Thoracic aorta (tissue), 2 donors: ENCODE measurements around the gene ADARB2. TPM values are rescaled to one million over a fixed set of nuclear protein-coding genes. Genes with fewer than 3 reads are reported as not detected.

Experiments used
- ATAC-seq: fragments of 150-250 bp; one replicate; pipeline ENCODE4 v1.8.0; 2017; ENCODE audit warnings: low read depth; ENCODE audit not compliant: insufficient number of reproducible peaks, low FRiP score
- DNase-seq: peaks from one replicate; pipeline ENCODE4 v3.0.0-alpha.2; 2020; ENCODE audit warnings: low spot score
- H3K27ac ChIP-seq, 2 donors: fragments of 200-600 bp; sonication (generic); 1 replicate in 1 of 2; 2 replicates in 1 of 2; pipeline ENCODE4 v1.5.1; 2016; ENCODE audit warnings: mild to moderate bottlenecking in 2 of 2, moderate library complexity in 2 of 2
- H3K27me3 ChIP-seq: fragments of 200-600 bp; sonication (generic); replicated peaks from 2 replicates; pipeline ENCODE4 v1.6.0; 2016; ENCODE audit warnings: mild to moderate bottlenecking; ENCODE audit not compliant: insufficient read depth
- H3K36me3 ChIP-seq: fragments of 200-600 bp; sonication (generic); one replicate; pipeline ENCODE4 v1.5.1; 2016
- H3K4me1 ChIP-seq, 2 donors: fragments of 200-600 bp; sonication (generic); 1 replicate in 1 of 2; 2 replicates in 1 of 2; pipeline versions ENCODE4 v1.5.1 to v1.6.0; 2016; ENCODE audit warnings: low read depth in 2 of 2, mild to moderate bottlenecking in 1 of 2; ENCODE audit not compliant: control insufficient read depth in 1 of 2
- H3K4me3 ChIP-seq: fragments of 200-600 bp; sonication (generic); 2 replicates; pipeline ENCODE4 v1.5.1; 2016; ENCODE audit warnings: mild to moderate bottlenecking
- H3K9me3 ChIP-seq: fragments of 200-600 bp; sonication (generic); 2 replicates; pipeline ENCODE4 v1.5.1; 2016
- total RNA-seq, 2 donors: library from RNA; depleted of rRNA; stranded (reverse); fragments of >200 nt; gene quantifications; one replicate each; pipeline versions ENCODE4 v1.1.0 to v1.2.3, GENCODE V29; 2016
- TF ChIP-seq, protein P1 (sequence below): fragments of 200-600 bp; sonication (generic); IDR thresholded peaks from one replicate; pipeline ENCODE4 v1.5.1; 2019; ENCODE audit warnings: antibody characterized with exemption

The ADARB2 gene
- total RNA-seq, 2 donors from 2014 or later: 0.71 to 3.1 TPM

GRCh38 chr10:1489801-1490200, 247.5 kb downstream of the ADARB2 start:
- Histone ChIP-seq H3K4me3 (no peak overlapping the region), H3K9me3 (no peaks in the 10 kb centered on the region), H3K4me1 (no peaks in the 10 kb centered on the region), H3K36me3 (no peaks in the 10 kb centered on the region), H3K27ac (no peak overlapping the region), H3K27me3 (no peaks in the 10 kb centered on the region)
- ATAC-seq: no peak
- no peak for DNase-seq
- TF ChIP-seq, protein P1, sequence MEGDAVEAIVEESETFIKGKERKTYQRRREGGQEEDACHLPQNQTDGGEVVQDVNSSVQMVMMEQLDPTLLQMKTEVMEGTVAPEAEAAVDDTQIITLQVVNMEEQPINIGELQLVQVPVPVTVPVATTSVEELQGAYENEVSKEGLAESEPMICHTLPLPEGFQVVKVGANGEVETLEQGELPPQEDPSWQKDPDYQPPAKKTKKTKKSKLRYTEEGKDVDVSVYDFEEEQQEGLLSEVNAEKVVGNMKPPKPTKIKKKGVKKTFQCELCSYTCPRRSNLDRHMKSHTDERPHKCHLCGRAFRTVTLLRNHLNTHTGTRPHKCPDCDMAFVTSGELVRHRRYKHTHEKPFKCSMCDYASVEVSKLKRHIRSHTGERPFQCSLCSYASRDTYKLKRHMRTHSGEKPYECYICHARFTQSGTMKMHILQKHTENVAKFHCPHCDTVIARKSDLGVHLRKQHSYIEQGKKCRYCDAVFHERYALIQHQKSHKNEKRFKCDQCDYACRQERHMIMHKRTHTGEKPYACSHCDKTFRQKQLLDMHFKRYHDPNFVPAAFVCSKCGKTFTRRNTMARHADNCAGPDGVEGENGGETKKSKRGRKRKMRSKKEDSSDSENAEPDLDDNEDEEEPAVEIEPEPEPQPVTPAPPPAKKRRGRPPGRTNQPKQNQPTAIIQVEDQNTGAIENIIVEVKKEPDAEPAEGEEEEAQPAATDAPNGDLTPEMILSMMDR: no peak

GRCh38 chr10:1488970-1489548, 248.3 kb downstream of the ADARB2 start:
- Histone ChIP-seq H3K36me3 (no peaks in the 10 kb centered on the region), H3K27me3 (no peaks in the 10 kb centered on the region), H3K4me1 (no peaks in the 10 kb centered on the region), H3K27ac (no peak overlapping the region), H3K4me3 (no peak overlapping the region), H3K9me3 (no peaks in the 10 kb centered on the region)
- DNase-seq (no peak), ATAC-seq (no peak)
- TF ChIP-seq, protein P1: no peak

- no peaks in the 10 kb centered on the region for H3K4me1 ChIP-seq
- no peak overlapping the region for H3K4me3 ChIP-seq
- no peak overlapping the region for H3K27ac ChIP-seq
- DNase-seq (no peak), ATAC-seq (no peak)
- H3K27me3 ChIP-seq: no peaks in the 10 kb centered on the region
- TF ChIP-seq, protein P1: no peak
- H3K9me3 ChIP-seq: no peaks in the 10 kb centered on the region
- no peaks in the 10 kb centered on the region for H3K36me3 ChIP-seq
These were observed 250.3 kb downstream of the ADARB2 start for GRCh38 chr10:1486841-1487687.

DNA sequence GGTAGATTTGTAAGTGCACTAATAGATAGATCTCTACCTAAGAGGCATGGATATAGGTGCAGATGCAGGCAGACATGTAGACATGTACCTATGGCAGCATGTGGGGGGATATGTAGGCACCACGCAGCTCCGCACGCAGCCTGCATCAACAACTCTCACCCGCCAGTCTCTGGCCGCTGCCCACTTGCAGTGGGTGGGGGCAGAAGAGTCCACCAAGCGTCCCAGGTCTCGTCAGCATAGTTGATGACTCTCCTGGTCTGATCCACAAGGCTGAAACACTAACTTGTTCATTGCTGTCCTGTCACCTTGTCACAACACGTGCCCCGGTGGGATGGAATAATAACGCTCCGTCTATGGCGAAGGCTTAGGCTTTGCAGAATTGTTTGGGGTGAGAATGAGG, 252.0 kb downstream of the ADARB2 start:
- Histone ChIP-seq H3K27me3 (no peaks in the 10 kb centered on the region), H3K27ac (no peak overlapping the region), H3K36me3 (no peaks in the 10 kb centered on the region), H3K4me3 (no peak overlapping the region), H3K9me3 (no peaks in the 10 kb centered on the region), H3K4me1 (no peaks in the 10 kb centered on the region)
- DNase-seq: no peak
- TF ChIP-seq, protein P1: no peak
- no peak for ATAC-seq

GRCh38 chr10:1483826-1484225, 253.5 kb downstream of the ADARB2 start:
- Histone ChIP-seq H3K9me3 (no peaks in the 10 kb centered on the region), H3K4me3 (no peak overlapping the region), H3K4me1 (no peaks in the 10 kb centered on the region), H3K36me3 (no peaks in the 10 kb centered on the region), H3K27me3 (no peaks in the 10 kb centered on the region), H3K27ac (no peak overlapping the region)
- ATAC-seq (no peak), DNase-seq (no peak)
- TF ChIP-seq, protein P1: no peak
